ENCODE results near the gene CD164L2. TPM values are rescaled to one million over a fixed set of nuclear protein-coding genes. Genes with fewer than 3 reads are reported as not detected.

The CD164L2 gene
- total and polyA plus RNA-seq, 2 experiments from 2014 or later = 2.0 to 2.8 TPM

DNA sequence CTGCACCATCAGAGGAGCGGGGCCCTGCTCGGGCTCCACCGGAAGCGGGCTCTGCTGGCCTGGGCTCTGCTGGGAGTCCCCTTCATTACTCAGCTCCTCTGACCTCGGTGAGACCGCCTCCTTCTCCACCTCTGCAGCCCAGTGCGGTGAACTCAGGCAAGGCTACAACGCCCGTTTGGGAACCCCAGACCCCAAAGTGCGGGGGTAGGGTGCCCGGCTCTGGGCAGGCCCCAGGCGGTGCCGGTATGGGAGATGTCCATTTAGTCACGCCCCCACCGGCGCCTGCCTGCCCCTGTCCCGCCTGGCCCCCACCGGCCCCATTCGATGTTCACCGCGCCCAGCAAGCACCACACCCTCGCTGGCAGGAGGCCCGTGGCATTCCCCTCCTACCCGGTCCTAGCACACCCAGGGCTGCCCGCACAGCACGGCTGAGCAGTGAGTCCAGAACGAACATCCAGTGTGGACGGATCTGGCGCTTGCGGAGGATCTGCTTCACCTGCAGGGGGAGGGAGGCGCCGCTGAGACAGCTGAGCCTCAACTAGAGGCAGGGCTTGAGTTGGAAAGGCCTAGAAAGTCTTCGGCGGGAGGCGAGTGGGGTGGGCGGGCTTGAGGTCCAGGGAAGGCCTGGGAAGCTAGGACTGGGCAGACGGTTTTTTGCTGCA, 26.4 kb downstream of the CD164L2 start:
- H3K4me3 ChIP-seq = peak overlapping the region; percentile 51; the same call in 1 of the 2 replicates
- no peak overlapping the region for H3K27ac Mint-ChIP-seq
- no peaks in the 10 kb centered on the region for H3K79me2 ChIP-seq (replicated peaks; ENCODE audit: insufficient read depth)
- H3K27me3 Mint-ChIP-seq (ENCODE audit: insufficient read depth, low read depth, poor library complexity) = peaks cover 42% of the 10 kb centered on the region
- no peaks in the 10 kb centered on the region for H3K9me2 ChIP-seq (ENCODE audit: insufficient read depth)
- ATAC-seq (peak; percentile 19), DNase-seq (ENCODE audit: low spot score) (peak; percentile 71)
- no peak overlapping the region for H3K27ac ChIP-seq (ENCODE audit: low read depth)
- peaks cover 18% of the 10 kb centered on the region for H3K4me1 ChIP-seq (ENCODE audit: insufficient read depth)
- no peaks in the 10 kb centered on the region for H3K36me3 ChIP-seq (ENCODE audit: insufficient read depth)
- no peaks in the 10 kb centered on the region for H4K20me1 ChIP-seq (replicated peaks; ENCODE audit: insufficient read depth)
- no peaks in the 10 kb centered on the region for H3K9me3 Mint-ChIP-seq
- H2AFZ ChIP-seq = no peak overlapping the region
- H3K27me3 ChIP-seq (ENCODE audit: insufficient read depth) = peaks cover 41% of the 10 kb centered on the region
- TF ChIP-seq, protein P1, sequence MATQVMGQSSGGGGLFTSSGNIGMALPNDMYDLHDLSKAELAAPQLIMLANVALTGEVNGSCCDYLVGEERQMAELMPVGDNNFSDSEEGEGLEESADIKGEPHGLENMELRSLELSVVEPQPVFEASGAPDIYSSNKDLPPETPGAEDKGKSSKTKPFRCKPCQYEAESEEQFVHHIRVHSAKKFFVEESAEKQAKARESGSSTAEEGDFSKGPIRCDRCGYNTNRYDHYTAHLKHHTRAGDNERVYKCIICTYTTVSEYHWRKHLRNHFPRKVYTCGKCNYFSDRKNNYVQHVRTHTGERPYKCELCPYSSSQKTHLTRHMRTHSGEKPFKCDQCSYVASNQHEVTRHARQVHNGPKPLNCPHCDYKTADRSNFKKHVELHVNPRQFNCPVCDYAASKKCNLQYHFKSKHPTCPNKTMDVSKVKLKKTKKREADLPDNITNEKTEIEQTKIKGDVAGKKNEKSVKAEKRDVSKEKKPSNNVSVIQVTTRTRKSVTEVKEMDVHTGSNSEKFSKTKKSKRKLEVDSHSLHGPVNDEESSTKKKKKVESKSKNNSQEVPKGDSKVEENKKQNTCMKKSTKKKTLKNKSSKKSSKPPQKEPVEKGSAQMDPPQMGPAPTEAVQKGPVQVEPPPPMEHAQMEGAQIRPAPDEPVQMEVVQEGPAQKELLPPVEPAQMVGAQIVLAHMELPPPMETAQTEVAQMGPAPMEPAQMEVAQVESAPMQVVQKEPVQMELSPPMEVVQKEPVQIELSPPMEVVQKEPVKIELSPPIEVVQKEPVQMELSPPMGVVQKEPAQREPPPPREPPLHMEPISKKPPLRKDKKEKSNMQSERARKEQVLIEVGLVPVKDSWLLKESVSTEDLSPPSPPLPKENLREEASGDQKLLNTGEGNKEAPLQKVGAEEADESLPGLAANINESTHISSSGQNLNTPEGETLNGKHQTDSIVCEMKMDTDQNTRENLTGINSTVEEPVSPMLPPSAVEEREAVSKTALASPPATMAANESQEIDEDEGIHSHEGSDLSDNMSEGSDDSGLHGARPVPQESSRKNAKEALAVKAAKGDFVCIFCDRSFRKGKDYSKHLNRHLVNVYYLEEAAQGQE (IDR thresholded peaks at IDR 0.05; ENCODE audit: unreplicated experiment) = no peak
- TF ChIP-seq, protein P2, sequence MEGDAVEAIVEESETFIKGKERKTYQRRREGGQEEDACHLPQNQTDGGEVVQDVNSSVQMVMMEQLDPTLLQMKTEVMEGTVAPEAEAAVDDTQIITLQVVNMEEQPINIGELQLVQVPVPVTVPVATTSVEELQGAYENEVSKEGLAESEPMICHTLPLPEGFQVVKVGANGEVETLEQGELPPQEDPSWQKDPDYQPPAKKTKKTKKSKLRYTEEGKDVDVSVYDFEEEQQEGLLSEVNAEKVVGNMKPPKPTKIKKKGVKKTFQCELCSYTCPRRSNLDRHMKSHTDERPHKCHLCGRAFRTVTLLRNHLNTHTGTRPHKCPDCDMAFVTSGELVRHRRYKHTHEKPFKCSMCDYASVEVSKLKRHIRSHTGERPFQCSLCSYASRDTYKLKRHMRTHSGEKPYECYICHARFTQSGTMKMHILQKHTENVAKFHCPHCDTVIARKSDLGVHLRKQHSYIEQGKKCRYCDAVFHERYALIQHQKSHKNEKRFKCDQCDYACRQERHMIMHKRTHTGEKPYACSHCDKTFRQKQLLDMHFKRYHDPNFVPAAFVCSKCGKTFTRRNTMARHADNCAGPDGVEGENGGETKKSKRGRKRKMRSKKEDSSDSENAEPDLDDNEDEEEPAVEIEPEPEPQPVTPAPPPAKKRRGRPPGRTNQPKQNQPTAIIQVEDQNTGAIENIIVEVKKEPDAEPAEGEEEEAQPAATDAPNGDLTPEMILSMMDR (conservative IDR thresholded peaks at IDR 0.05; ENCODE audit: low read depth in 2 of 2) = peak in 1 of 2 experiments; percentile 47; a peak in 2 of 4 replicates
- no peak overlapping the region for H3K4me3 Mint-ChIP-seq
- peaks cover 5% of the 10 kb centered on the region; the same call in 1 of the 3 replicates for H3K36me3 Mint-ChIP-seq (ENCODE audit: low read depth)
- peak overlapping the region; percentile 84 for H3K4me2 ChIP-seq
- peaks cover 8% of the 10 kb centered on the region; the same call in 1 of the 2 replicates for H3F3A ChIP-seq (replicated peaks; ENCODE audit: low read depth)
- H3K4me1 Mint-ChIP-seq = peaks cover 20% of the 10 kb centered on the region; the same call in 2 of the 3 replicates

DNA sequence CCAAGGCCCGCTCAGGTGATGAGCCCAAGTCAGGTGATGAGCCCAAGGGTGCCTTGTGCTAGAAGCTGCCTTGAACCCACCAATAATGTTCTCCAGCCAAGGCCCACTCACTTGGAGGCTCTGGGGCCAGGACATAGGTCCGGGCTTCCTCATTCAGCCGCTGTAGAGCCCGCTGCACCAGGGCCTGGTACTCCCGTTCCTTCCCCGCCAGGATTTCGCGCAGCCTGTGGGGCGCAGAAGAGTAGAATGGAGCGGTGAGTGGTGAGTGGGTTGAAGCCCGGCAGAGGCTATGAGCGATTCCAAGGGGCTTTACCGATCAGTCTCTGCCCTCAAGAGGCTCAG, 26.9 kb downstream of the CD164L2 start:
- no peak for ATAC-seq
- peaks cover 24% of the 10 kb centered on the region; the same call in 2 of the 3 replicates for H3K4me1 Mint-ChIP-seq
- no peaks in the 10 kb centered on the region for H3K79me2 ChIP-seq (replicated peaks; ENCODE audit: insufficient read depth)
- H3K9me3 Mint-ChIP-seq = no peaks in the 10 kb centered on the region
- peaks cover 5% of the 10 kb centered on the region; the same call in 1 of the 3 replicates for H3K36me3 Mint-ChIP-seq (ENCODE audit: low read depth)
- H3K36me3 ChIP-seq (ENCODE audit: insufficient read depth) = no peaks in the 10 kb centered on the region
- no peaks in the 10 kb centered on the region for H3K9me2 ChIP-seq (ENCODE audit: insufficient read depth)
- peaks cover 36% of the 10 kb centered on the region for H3K27me3 ChIP-seq (ENCODE audit: insufficient read depth)
- no peak overlapping the region for H3K27ac Mint-ChIP-seq
- no peak overlapping the region for H3K4me3 Mint-ChIP-seq
- H3F3A ChIP-seq (replicated peaks; ENCODE audit: low read depth) = peaks cover 8% of the 10 kb centered on the region; the same call in 1 of the 2 replicates
- H3K4me1 ChIP-seq (ENCODE audit: insufficient read depth) = peaks cover 21% of the 10 kb centered on the region
- H3K4me3 ChIP-seq = no peak overlapping the region
- no peak overlapping the region for H2AFZ ChIP-seq
- peak overlapping the region; percentile 84; the same call in 1 of the 2 replicates for H3K4me2 ChIP-seq
- H4K20me1 ChIP-seq (replicated peaks; ENCODE audit: insufficient read depth) = no peaks in the 10 kb centered on the region
- H3K27ac ChIP-seq (ENCODE audit: low read depth) = no peak overlapping the region
- DNase-seq (ENCODE audit: low spot score) = no peak
- H3K27me3 Mint-ChIP-seq (ENCODE audit: insufficient read depth, low read depth, poor library complexity) = peaks cover 38% of the 10 kb centered on the region
- TF ChIP-seq EZH2phosphoT487 (IDR thresholded peaks at IDR 0.05; ENCODE audit: unreplicated experiment) = no peak
- TF ChIP-seq ZNF114 (CRISPR knock-in tag; IDR thresholded peaks at IDR 0.05) = no peak
- TF ChIP-seq, protein P3, sequence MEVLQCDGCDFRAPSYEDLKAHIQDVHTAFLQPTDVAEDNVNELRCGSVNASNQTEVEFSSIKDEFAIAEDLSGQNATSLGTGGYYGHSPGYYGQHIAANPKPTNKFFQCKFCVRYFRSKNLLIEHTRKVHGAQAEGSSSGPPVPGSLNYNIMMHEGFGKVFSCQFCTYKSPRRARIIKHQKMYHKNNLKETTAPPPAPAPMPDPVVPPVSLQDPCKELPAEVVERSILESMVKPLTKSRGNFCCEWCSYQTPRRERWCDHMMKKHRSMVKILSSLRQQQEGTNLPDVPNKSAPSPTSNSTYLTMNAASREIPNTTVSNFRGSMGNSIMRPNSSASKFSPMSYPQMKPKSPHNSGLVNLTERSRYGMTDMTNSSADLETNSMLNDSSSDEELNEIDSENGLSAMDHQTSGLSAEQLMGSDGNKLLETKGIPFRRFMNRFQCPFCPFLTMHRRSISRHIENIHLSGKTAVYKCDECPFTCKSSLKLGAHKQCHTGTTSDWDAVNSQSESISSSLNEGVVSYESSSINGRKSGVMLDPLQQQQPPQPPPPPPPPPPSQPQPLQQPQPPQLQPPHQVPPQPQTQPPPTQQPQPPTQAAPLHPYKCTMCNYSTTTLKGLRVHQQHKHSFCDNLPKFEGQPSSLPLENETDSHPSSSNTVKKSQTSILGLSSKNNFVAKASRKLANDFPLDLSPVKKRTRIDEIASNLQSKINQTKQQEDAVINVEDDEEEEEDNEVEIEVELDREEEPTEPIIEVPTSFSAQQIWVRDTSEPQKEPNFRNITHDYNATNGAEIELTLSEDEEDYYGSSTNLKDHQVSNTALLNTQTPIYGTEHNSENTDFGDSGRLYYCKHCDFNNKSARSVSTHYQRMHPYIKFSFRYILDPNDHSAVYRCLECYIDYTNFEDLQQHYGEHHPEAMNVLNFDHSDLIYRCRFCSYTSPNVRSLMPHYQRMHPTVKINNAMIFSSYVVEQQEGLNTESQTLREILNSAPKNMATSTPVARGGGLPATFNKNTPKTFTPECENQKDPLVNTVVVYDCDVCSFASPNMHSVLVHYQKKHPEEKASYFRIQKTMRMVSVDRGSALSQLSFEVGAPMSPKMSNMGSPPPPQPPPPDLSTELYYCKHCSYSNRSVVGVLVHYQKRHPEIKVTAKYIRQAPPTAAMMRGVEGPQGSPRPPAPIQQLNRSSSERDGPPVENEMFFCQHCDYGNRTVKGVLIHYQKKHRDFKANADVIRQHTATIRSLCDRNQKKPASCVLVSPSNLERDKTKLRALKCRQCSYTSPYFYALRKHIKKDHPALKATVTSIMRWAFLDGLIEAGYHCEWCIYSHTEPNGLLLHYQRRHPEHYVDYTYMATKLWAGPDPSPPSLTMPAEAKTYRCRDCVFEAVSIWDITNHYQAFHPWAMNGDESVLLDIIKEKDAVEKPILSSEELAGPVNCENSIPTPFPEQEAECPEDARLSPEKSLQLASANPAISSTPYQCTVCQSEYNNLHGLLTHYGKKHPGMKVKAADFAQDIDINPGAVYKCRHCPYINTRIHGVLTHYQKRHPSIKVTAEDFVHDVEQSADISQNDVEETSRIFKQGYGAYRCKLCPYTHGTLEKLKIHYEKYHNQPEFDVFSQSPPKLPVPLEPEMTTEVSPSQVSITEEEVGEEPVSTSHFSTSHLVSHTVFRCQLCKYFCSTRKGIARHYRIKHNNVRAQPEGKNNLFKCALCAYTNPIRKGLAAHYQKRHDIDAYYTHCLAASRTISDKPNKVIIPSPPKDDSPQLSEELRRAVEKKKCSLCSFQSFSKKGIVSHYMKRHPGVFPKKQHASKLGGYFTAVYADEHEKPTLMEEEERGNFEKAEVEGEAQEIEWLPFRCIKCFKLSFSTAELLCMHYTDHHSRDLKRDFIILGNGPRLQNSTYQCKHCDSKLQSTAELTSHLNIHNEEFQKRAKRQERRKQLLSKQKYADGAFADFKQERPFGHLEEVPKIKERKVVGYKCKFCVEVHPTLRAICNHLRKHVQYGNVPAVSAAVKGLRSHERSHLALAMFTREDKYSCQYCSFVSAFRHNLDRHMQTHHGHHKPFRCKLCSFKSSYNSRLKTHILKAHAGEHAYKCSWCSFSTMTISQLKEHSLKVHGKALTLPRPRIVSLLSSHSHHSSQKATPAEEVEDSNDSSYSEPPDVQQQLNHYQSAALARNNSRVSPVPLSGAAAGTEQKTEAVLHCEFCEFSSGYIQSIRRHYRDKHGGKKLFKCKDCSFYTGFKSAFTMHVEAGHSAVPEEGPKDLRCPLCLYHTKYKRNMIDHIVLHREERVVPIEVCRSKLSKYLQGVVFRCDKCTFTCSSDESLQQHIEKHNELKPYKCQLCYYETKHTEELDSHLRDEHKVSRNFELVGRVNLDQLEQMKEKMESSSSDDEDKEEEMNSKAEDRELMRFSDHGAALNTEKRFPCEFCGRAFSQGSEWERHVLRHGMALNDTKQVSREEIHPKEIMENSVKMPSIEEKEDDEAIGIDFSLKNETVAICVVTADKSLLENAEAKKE (CRISPR knock-in tag; IDR thresholded peaks at IDR 0.05) = no peak

Measured in GM23338 (cell line).